ENCODE data around the gene NUFIP2.
A peak's percentile ranks its signal among the peaks of the same experiment; 100 is the strongest.

NUFIP2 gene

GRCh38 chr17:29215174-29215573 lies 78.8 kb downstream of the NUFIP2 start:
- no peak overlapping the region for H4K8ac ChIP-seq (ENCODE audit: low read length)
- H2BK5ac ChIP-seq (ENCODE audit: low read depth, low read length, poor library complexity, severe bottlenecking), result no peak overlapping the region
- DNase-seq, result no peak
- no peaks in the 10 kb centered on the region for H3K36me3 ChIP-seq (ENCODE audit: control insufficient read depth in 1 of 2, insufficient read depth in 2 of 2, low read depth in 1 of 2, low read length in 2 of 2)
- H3K9me3 ChIP-seq (ENCODE audit: control insufficient read depth, low read length), result no peaks in the 10 kb centered on the region
- no peak overlapping the region for H3K4ac ChIP-seq (ENCODE audit: low read depth in 1 of 2, low read length in 2 of 2)
- H3K27me3 ChIP-seq (ENCODE audit: control insufficient read depth in 1 of 2, insufficient read depth in 1 of 2, low read length in 2 of 2), result no peaks in the 10 kb centered on the region
- H2BK15ac ChIP-seq (ENCODE audit: low read depth, poor library complexity, severe bottlenecking), result no peak overlapping the region
- H3K18ac ChIP-seq (ENCODE audit: low read depth in 1 of 2, low read length in 2 of 2), result no peak overlapping the region
- H3K4me2 ChIP-seq (ENCODE audit: low read length, poor library complexity, severe bottlenecking), result no peak overlapping the region
- H3K23ac ChIP-seq (ENCODE audit: low read length in 2 of 2), result no peak overlapping the region
- peaks cover 11% of the 10 kb centered on the region for H3K4me1 ChIP-seq (ENCODE audit: control insufficient read depth, insufficient read depth, low read depth, low read length)
- H3K14ac ChIP-seq (ENCODE audit: low read length in 2 of 2), result no peak overlapping the region
- no peak overlapping the region for H2AFZ ChIP-seq (ENCODE audit: low read depth, low read length)
- H2BK12ac ChIP-seq (ENCODE audit: low read length in 2 of 2), result no peak overlapping the region
- H2AK5ac ChIP-seq (ENCODE audit: low read length, severe bottlenecking), result no peak overlapping the region
- H4K91ac ChIP-seq (ENCODE audit: low read length), result no peak overlapping the region
- no peak overlapping the region for H2BK120ac ChIP-seq (ENCODE audit: low read depth, low read length)
- no peak overlapping the region for H3K27ac ChIP-seq (ENCODE audit: low read length, poor library complexity, severe bottlenecking)
- H3K79me1 ChIP-seq (replicated peaks; ENCODE audit: low read length, poor library complexity, severe bottlenecking), result no peaks in the 10 kb centered on the region
- H3K4me3 ChIP-seq (ENCODE audit: insufficient read depth in 1 of 2, low read depth in 1 of 2, low read length in 2 of 2), result no peak overlapping the region
- 93% methylated on average over 10 of the region's 10 CpGs for WGBS
- no peak overlapping the region for H3K9ac ChIP-seq (ENCODE audit: low read length)

GRCh38 chr17:29214215-29215146 lies 79.5 kb downstream of the NUFIP2 start:
- H2AFZ ChIP-seq (ENCODE audit: low read depth, low read length), result no peak overlapping the region
- H3K27me3 ChIP-seq (ENCODE audit: control insufficient read depth in 1 of 2, insufficient read depth in 1 of 2, low read length in 2 of 2), result no peaks in the 10 kb centered on the region
- WGBS, result 96% methylated on average over 8 of the region's 8 CpGs
- H2BK12ac ChIP-seq (ENCODE audit: low read length in 2 of 2), result no peak overlapping the region
- no peak overlapping the region for H4K91ac ChIP-seq (ENCODE audit: low read length)
- H3K9ac ChIP-seq (ENCODE audit: low read length), result no peak overlapping the region
- H3K14ac ChIP-seq (ENCODE audit: low read length in 2 of 2), result no peak overlapping the region
- no peak overlapping the region for H2BK15ac ChIP-seq (ENCODE audit: low read depth, poor library complexity, severe bottlenecking)
- no peak overlapping the region for H3K27ac ChIP-seq (ENCODE audit: low read length, poor library complexity, severe bottlenecking)
- H4K8ac ChIP-seq (ENCODE audit: low read length), result no peak overlapping the region
- H3K36me3 ChIP-seq (ENCODE audit: control insufficient read depth in 1 of 2, insufficient read depth in 2 of 2, low read depth in 1 of 2, low read length in 2 of 2), result no peaks in the 10 kb centered on the region
- H3K4me1 ChIP-seq (ENCODE audit: control insufficient read depth, insufficient read depth, low read depth, low read length), result peaks cover 11% of the 10 kb centered on the region
- no peak overlapping the region for H2AK5ac ChIP-seq (ENCODE audit: low read length, severe bottlenecking)
- no peak overlapping the region for H3K4me3 ChIP-seq (ENCODE audit: insufficient read depth in 1 of 2, low read depth in 1 of 2, low read length in 2 of 2)
- H3K9me3 ChIP-seq (ENCODE audit: control insufficient read depth, low read length), result no peaks in the 10 kb centered on the region
- no peak overlapping the region for H2BK120ac ChIP-seq (ENCODE audit: low read depth, low read length)
- no peak overlapping the region for H3K18ac ChIP-seq (ENCODE audit: low read depth in 1 of 2, low read length in 2 of 2)
- no peaks in the 10 kb centered on the region for H3K79me1 ChIP-seq (replicated peaks; ENCODE audit: low read length, poor library complexity, severe bottlenecking)
- H2BK5ac ChIP-seq (ENCODE audit: low read depth, low read length, poor library complexity, severe bottlenecking), result no peak overlapping the region
- H3K23ac ChIP-seq (ENCODE audit: low read length in 2 of 2), result no peak overlapping the region
- no peak for DNase-seq
- no peak overlapping the region for H3K4me2 ChIP-seq (ENCODE audit: low read length, poor library complexity, severe bottlenecking)
- no peak overlapping the region for H3K4ac ChIP-seq (ENCODE audit: low read depth in 1 of 2, low read length in 2 of 2)

GRCh38 chr17:29212681-29213121 lies 81.2 kb downstream of the NUFIP2 start:
- 84% methylated on average over 5 of the region's 5 CpGs for WGBS
- Histone ChIP-seq H4K91ac (ENCODE audit: low read length) (no peak overlapping the region), H3K4me2 (ENCODE audit: low read length, poor library complexity, severe bottlenecking) (no peak overlapping the region), H2AK5ac (ENCODE audit: low read length, severe bottlenecking) (no peak overlapping the region), H3K4me1 (ENCODE audit: control insufficient read depth, insufficient read depth, low read depth, low read length) (peaks cover 11% of the 10 kb centered on the region), H2BK120ac (ENCODE audit: low read depth, low read length) (no peak overlapping the region), H3K23ac (ENCODE audit: low read length in 2 of 2) (no peak overlapping the region), H3K18ac (ENCODE audit: low read depth in 1 of 2, low read length in 2 of 2) (no peak overlapping the region), H3K14ac (ENCODE audit: low read length in 2 of 2) (no peak overlapping the region), H3K9me3 (ENCODE audit: control insufficient read depth, low read length) (no peaks in the 10 kb centered on the region), H3K79me1 (replicated peaks; ENCODE audit: low read length, poor library complexity, severe bottlenecking) (no peaks in the 10 kb centered on the region), H3K4ac (ENCODE audit: low read depth in 1 of 2, low read length in 2 of 2) (no peak overlapping the region), H2AFZ (ENCODE audit: low read depth, low read length) (no peak overlapping the region), H2BK5ac (ENCODE audit: low read depth, low read length, poor library complexity, severe bottlenecking) (no peak overlapping the region), H4K8ac (ENCODE audit: low read length) (no peak overlapping the region), H3K27ac (ENCODE audit: low read length, poor library complexity, severe bottlenecking) (no peak overlapping the region), H3K36me3 (ENCODE audit: control insufficient read depth in 1 of 2, insufficient read depth in 2 of 2, low read depth in 1 of 2, low read length in 2 of 2) (no peaks in the 10 kb centered on the region), H3K27me3 (ENCODE audit: control insufficient read depth in 1 of 2, insufficient read depth in 1 of 2, low read length in 2 of 2) (no peaks in the 10 kb centered on the region), H3K9ac (ENCODE audit: low read length) (peak overlapping the region; percentile 47), H3K4me3 (ENCODE audit: insufficient read depth in 1 of 2, low read depth in 1 of 2, low read length in 2 of 2) (no peak overlapping the region), H2BK15ac (ENCODE audit: low read depth, poor library complexity, severe bottlenecking) (no peak overlapping the region), H2BK12ac (ENCODE audit: low read length in 2 of 2) (no peak overlapping the region)
- DNase-seq, result no peak

GRCh38 chr17:29212094-29212631 lies 81.8 kb downstream of the NUFIP2 start:
- H2BK15ac ChIP-seq (ENCODE audit: low read depth, poor library complexity, severe bottlenecking), result no peak overlapping the region
- H3K36me3 ChIP-seq (ENCODE audit: control insufficient read depth in 1 of 2, insufficient read depth in 2 of 2, low read depth in 1 of 2, low read length in 2 of 2), result no peaks in the 10 kb centered on the region
- H3K4me3 ChIP-seq (ENCODE audit: insufficient read depth in 1 of 2, low read depth in 1 of 2, low read length in 2 of 2), result no peak overlapping the region
- H3K4me1 ChIP-seq (ENCODE audit: control insufficient read depth, insufficient read depth, low read depth, low read length), result peaks cover 11% of the 10 kb centered on the region
- no peaks in the 10 kb centered on the region for H3K27me3 ChIP-seq (ENCODE audit: control insufficient read depth in 1 of 2, insufficient read depth in 1 of 2, low read length in 2 of 2)
- H4K8ac ChIP-seq (ENCODE audit: low read length), result no peak overlapping the region
- no peak overlapping the region for H3K9ac ChIP-seq (ENCODE audit: low read length)
- no peak overlapping the region for H3K27ac ChIP-seq (ENCODE audit: low read length, poor library complexity, severe bottlenecking)
- 100% methylated on average over 1 of the region's 1 CpG for WGBS
- no peak overlapping the region for H2BK5ac ChIP-seq (ENCODE audit: low read depth, low read length, poor library complexity, severe bottlenecking)
- no peak overlapping the region for H2BK12ac ChIP-seq (ENCODE audit: low read length in 2 of 2)
- no peak overlapping the region for H3K18ac ChIP-seq (ENCODE audit: low read depth in 1 of 2, low read length in 2 of 2)
- no peaks in the 10 kb centered on the region for H3K79me1 ChIP-seq (replicated peaks; ENCODE audit: low read length, poor library complexity, severe bottlenecking)
- no peak overlapping the region for H2AFZ ChIP-seq (ENCODE audit: low read depth, low read length)
- no peak for DNase-seq
- H3K23ac ChIP-seq (ENCODE audit: low read length in 2 of 2), result no peak overlapping the region
- H3K9me3 ChIP-seq (ENCODE audit: control insufficient read depth, low read length), result no peaks in the 10 kb centered on the region
- no peak overlapping the region for H3K4ac ChIP-seq (ENCODE audit: low read depth in 1 of 2, low read length in 2 of 2)
- H3K4me2 ChIP-seq (ENCODE audit: low read length, poor library complexity, severe bottlenecking), result no peak overlapping the region
- H4K91ac ChIP-seq (ENCODE audit: low read length), result no peak overlapping the region
- no peak overlapping the region for H2BK120ac ChIP-seq (ENCODE audit: low read depth, low read length)
- no peak overlapping the region for H2AK5ac ChIP-seq (ENCODE audit: low read length, severe bottlenecking)
- no peak overlapping the region for H3K14ac ChIP-seq (ENCODE audit: low read length in 2 of 2)
